K562 (cell line): ENCODE measurements around the gene PDIA3. TPM values are rescaled to one million over a fixed set of nuclear protein-coding genes. Genes with fewer than 3 reads are reported as not detected.

Experiments used
- ARID4B ChIP-seq: sonication (generic); formaldehyde crosslinking; IDR thresholded peaks from 2 replicates; pipeline ENCODE4 v1.8.0; 2022; ENCODE audit warnings: mild to moderate bottlenecking, missing genetic modification reagents
- ARNT ChIP-seq, 2 experiments: fragments of 450-650 bp; IDR thresholded peaks; 2 replicates each; pipeline ENCODE4 v1.6.1; 2016; ENCODE audit warnings: mild to moderate bottlenecking in 1 of 2
- BCOR ChIP-seq: fragments of 450-650 bp; IDR thresholded peaks from 2 replicates; pipeline ENCODE4 v1.6.1; 2016
- ETV1 ChIP-seq: fragments of 450-650 bp; conservative IDR thresholded peaks from 2 replicates; pipeline ENCODE4 v1.6.1; 2016; ENCODE audit warnings: missing genetic modification characterization, control low read depth, low read depth, missing compliant biosample characterization
- IFI16 ChIP-seq: fragments of 250-450 bp; sonication (Bioruptor Pico); IDR thresholded peaks from 2 replicates; pipeline ENCODE4 v2.1.2; 2022; ENCODE audit warnings: mild to moderate bottlenecking, inconsistent platforms
- KAT7 ChIP-seq: sonication (generic); formaldehyde crosslinking; IDR thresholded peaks from 2 replicates; pipeline ENCODE4 v1.8.0; 2022; ENCODE audit warnings: missing genetic modification reagents, mild to moderate bottlenecking, borderline replicate concordance
- MAFK ChIP-seq: IDR thresholded peaks from 2 replicates; pipeline ENCODE4 v1.6.1; 2011; ENCODE audit warnings: low read length, improper control_type of control experiment
- NCOA6 ChIP-seq: fragments of 450-650 bp; IDR thresholded peaks from 2 replicates; pipeline ENCODE4 v1.6.1; 2017; ENCODE audit warnings: mild to moderate bottlenecking
- NRF1 ChIP-seq, 2 experiments: fragments of 450-650 bp; IDR thresholded peaks in 1 of 2; conservative IDR thresholded peaks in 1 of 2; 2 replicates each; pipeline ENCODE4 v1.6.1; 2014; ENCODE audit warnings: mild to moderate bottlenecking in 2 of 2
- PHF8 ChIP-seq: fragments of 200-600 bp; sonication (generic); IDR thresholded peaks from 2 replicates; pipeline ENCODE4 v1.6.1; 2012; ENCODE audit warnings: mixed run types, mild to moderate bottlenecking, inconsistent platforms, low read length, moderate library complexity, borderline replicate concordance
- POLR2AphosphoS5 ChIP-seq: IDR thresholded peaks from 2 replicates; pipeline ENCODE4 v1.6.1; 2011; ENCODE audit warnings: mild to moderate bottlenecking, low read depth, low read length, moderate library complexity; ENCODE audit not compliant: control insufficient read depth, insufficient read depth
- POLR2G ChIP-seq: fragments of 200-400 bp; formaldehyde crosslinking; IDR thresholded peaks from 2 replicates; pipeline ENCODE4 v1.6.1; 2017; ENCODE audit warnings: low read depth, mild to moderate bottlenecking, antibody characterized with exemption, low read length, moderate library complexity
- SMARCB1 ChIP-seq: IDR thresholded peaks from 2 replicates; pipeline ENCODE4 v1.6.1; 2011; ENCODE audit warnings: improper control_type of control experiment, low read depth; ENCODE audit not compliant: insufficient read length
- STAT5A ChIP-seq: IDR thresholded peaks from 2 replicates; pipeline ENCODE4 v1.6.1; 2012; ENCODE audit warnings: low read length, inconsistent platforms, borderline replicate concordance
- TAF1 ChIP-seq: IDR thresholded peaks from 2 replicates; pipeline ENCODE4 v1.6.1; 2011; ENCODE audit warnings: mild to moderate bottlenecking, low read length, moderate library complexity; ENCODE audit not compliant: insufficient read depth, control insufficient read depth, severe bottlenecking; ENCODE audit errors: extremely low read depth
- TAF7 ChIP-seq: fragments of 450-650 bp; IDR thresholded peaks from 2 replicates; pipeline ENCODE4 v1.6.1; 2016; ENCODE audit warnings: missing genetic modification characterization, missing compliant biosample characterization
- TCF3 ChIP-seq: sonication (generic); formaldehyde crosslinking; IDR thresholded peaks from 2 replicates; pipeline ENCODE4 v1.4.0; 2020; ENCODE audit warnings: mild to moderate bottlenecking, missing genetic modification reagents
- ZFX ChIP-seq: sonication (generic); formaldehyde crosslinking; IDR thresholded peaks from 2 replicates; pipeline ENCODE4 v1.8.0; 2022; ENCODE audit warnings: mild to moderate bottlenecking, missing genetic modification reagents, moderate library complexity
- ZNF197 ChIP-seq: fragments of 200-800 bp; sonication (Bioruptor generic); IDR thresholded peaks from 2 replicates; pipeline ENCODE4 v1.6.1; 2016; ENCODE audit warnings: low read depth, missing genetic modification characterization, missing compliant biosample characterization
- ZNF324 ChIP-seq: fragments of 250-450 bp; sonication (Bioruptor Pico); IDR thresholded peaks from 2 replicates; pipeline ENCODE4 v1.4.0; 2020; ENCODE audit warnings: mild to moderate bottlenecking
- ZNF584 ChIP-seq: fragments of 200-800 bp; sonication (Bioruptor generic); IDR thresholded peaks from 2 replicates; pipeline ENCODE4 v1.6.1; 2016; ENCODE audit warnings: low read depth, mild to moderate bottlenecking, missing genetic modification characterization, missing compliant biosample characterization
- polyA plus RNA-seq, 8 experiments: library from polyadenylated mRNA; depleted of rRNA in 4 of 8; stranded (reverse) in 5 of 8; unstranded in 3 of 8; fragments of >200 nt; fragmentation: Nextera tagmentation in 2 of 8; fragmentation: Illumina TruSeq in 1 of 8; extraction: Ambion mirVana in 2 of 8; extraction: Trizol in 1 of 8; gene quantifications; 2 replicates each; pipeline versions ENCODE4 v1.2.1 to v1.2.3, GENCODE V29; 2011 to 2014; ENCODE audit warnings: inconsistent platforms in 1 of 8, missing spikeins in 1 of 8
- total RNA-seq, 7 experiments: library from RNA; depleted of rRNA in 6 of 7; stranded (reverse); fragments of >200 nt in 6 of 7; fragmentation: Illumina TruSeq in 2 of 7; extraction: Trizol in 2 of 7; gene quantifications; 2 replicates each; pipeline versions ENCODE4 v1.2.1 to v1.2.3, GENCODE V29; 2011 to 2021; ENCODE audit warnings: low replicate concordance in 1 of 7
- TF ChIP-seq, protein P1 (sequence below): sonication (generic); formaldehyde crosslinking; IDR thresholded peaks from 2 replicates; pipeline ENCODE4 v1.8.0; 2022; ENCODE audit warnings: mild to moderate bottlenecking, missing genetic modification reagents
- TF ChIP-seq, protein P2 (sequence below), 2 experiments: fragments of 250-450 bp in 1 of 2; fragments of 450-650 bp in 1 of 2; sonication (Bioruptor Pico) in 1 of 2; IDR thresholded peaks; 2 replicates each; pipeline versions ENCODE4 v1.6.1 to v1.8.0; 2016 to 2021; ENCODE audit warnings: mild to moderate bottlenecking in 2 of 2, moderate library complexity in 2 of 2, missing compliant biosample characterization in 1 of 2, missing genetic modification characterization in 1 of 2

PDIA3 gene
- total and polyA plus RNA-seq, 9 of the 15 experiments (the other 6 are each of a cell fraction or from before 2014, with no cell fraction given) = 13.5 to 386 (median 149) TPM

DNA sequence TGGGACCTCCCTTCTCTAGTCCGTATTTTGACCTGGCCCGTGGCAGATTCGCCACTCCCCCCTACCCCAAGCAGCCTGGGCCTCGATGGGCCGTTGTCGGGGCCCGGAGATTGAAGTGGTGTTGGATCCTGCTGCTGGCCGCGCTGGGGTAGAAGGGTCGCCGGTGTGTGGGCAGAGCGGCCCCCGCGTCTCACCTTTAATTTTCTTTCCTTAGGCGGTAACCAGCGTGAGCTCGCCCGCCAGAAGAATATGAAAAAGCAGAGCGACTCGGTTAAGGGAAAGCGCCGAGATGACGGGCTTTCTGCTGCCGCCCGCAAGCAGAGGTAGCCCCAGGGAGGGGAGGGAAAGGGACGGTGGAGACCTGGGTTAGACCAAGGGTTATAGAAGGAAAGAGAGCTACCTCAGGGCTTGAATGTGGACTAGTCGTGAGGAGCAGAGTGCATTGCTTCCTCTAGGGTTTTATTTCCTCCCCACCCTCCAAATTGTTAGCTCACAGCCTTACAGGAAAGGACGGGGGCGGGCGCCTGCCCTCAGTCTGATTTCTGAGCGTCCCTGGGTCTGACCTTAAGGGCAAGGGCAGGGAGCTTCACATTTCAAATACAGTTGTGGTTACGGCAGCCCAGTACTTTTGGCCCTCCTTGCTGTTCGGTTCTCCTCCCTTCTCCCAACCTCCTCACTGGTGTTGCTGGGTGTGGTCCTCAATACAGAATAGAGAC is 46.7 kb downstream of the PDIA3 start (continued):
- TF ChIP-seq ARID4B (CRISPR knock-in tag) (0 out of 2 replicates have a peak, but pooled peaks have one; percentile 11), TAF7 (tag) (no peak), PHF8 (no peak), ZNF324 (0 out of 2 replicates have a peak, but pooled peaks have one; percentile 7), SMARCB1 (no peak), POLR2AphosphoS5 (no peak; the same call in 1 of the 2 replicates), ETV1 (tag) (no peak), TAF1 (peak; percentile 59), TCF3 (CRISPR knock-in tag) (no peak), BCOR (no peak), NRF1 (conservative IDR thresholded peaks at IDR 0.05 in 1 of 2, IDR thresholded peaks at IDR 0.05 in 1 of 2) (no peak), KAT7 (peak; percentile 85; the same call in 1 of the 2 replicates), MAFK (no peak), NCOA6 (no peak), ZFX (CRISPR knock-in tag) (peak; percentile 65; the same call in 1 of the 2 replicates), ZNF584 (no peak), IFI16 (CRISPR knock-in tag) (no peak), STAT5A (no peak), ZNF197 (no peak), ARNT (IDR thresholded peaks at IDR 0.05) (0 out of 4 replicates have a peak, but pooled peaks of 1 of the 2 experiments have one; percentile 3), POLR2G (no peak; the same call in 1 of the 2 replicates)
- TF ChIP-seq, protein P1, sequence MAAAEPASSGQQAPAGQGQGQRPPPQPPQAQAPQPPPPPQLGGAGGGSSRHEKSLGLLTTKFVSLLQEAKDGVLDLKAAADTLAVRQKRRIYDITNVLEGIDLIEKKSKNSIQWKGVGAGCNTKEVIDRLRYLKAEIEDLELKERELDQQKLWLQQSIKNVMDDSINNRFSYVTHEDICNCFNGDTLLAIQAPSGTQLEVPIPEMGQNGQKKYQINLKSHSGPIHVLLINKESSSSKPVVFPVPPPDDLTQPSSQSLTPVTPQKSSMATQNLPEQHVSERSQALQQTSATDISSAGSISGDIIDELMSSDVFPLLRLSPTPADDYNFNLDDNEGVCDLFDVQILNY = no peak
- TF ChIP-seq, protein P2, sequence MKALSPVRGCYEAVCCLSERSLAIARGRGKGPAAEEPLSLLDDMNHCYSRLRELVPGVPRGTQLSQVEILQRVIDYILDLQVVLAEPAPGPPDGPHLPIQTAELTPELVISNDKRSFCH (CRISPR knock-in tag; IDR thresholded peaks at IDR 0.05) = no peak
- TF ChIP-seq, protein P2 (tag; IDR thresholded peaks at IDR 0.05) = no peak
